ENCODE measurements around the gene ACACB.

DNA sequence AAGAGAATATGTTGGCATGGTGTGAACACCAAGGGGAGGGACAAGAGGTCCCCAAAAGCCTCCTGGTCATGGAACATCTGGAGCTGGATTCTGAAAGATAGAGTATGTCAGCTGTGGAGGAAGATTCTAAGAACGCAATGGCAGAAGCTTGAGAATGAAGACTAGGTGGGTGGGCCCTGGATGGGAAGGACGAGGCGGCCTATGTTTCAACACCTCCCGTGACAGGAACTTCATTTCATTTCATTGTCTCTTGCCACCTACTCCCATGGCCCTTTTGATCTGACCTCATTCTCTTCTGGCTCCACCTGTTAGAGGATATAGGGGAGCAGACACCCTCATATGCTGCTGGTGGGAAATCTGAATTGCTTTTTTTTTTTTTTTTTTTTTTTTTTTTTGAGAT is 15.6 kb upstream of the ACACB start:
- TF ChIP-seq CTCF (IDR thresholded peaks at IDR 0.05) (no peak), POLR2AphosphoS5 (IDR thresholded peaks at IDR 0.05) (no peak)
